NCI-H1436 (cell line): Measurements from ENCODE around the gene PDE1C.

Experiments
- DNase-seq: peaks from one replicate; lab custom pipeline; 2025; lab: John Stamatoyannopoulos, UW

The PDE1C gene

DNA sequence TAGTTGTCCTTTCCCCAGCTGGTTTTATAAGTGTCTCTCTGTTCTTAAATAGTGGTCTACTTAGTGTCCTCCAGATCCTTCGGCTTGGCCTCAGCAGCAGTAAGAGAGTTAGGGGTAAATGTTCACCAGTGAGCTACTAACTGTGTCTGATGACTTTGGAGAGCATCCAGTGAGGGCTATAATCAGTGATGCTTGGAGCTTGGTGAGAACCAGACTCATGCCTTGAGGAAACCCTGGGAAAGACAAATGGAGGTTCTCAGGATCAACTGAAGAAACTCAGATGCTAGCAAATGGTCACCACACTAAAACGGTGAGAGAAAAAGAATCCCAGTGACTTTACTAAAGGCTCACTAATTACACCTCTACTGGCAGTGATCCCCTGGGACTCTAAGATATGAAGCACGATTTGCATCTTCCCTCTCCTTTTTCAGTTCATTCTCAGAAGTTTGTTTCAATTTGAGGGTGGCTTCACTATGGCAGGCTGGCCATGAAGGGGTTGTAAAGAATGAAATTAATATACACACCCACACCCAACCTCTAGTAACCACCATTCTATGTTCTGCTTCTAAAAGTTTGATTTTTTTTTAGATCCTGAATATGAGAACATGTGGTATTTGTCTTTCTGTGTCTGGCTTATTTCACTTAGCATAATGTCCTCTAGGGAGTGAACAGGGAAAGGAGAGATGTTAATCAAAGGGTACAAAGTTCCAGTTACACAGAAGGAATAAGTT is 177.9 kb downstream of the PDE1C start:
- DNase-seq, result no peak

- DNase-seq, result no peak
These were observed 179.4 kb downstream of the PDE1C start for GRCh38 chr7:31890766-31891165.

- DNase-seq, result no peak
These were observed 180.0 kb downstream of the PDE1C start for GRCh38 chr7:31890198-31890597.

GRCh38 chr7:31887006-31887405 is 183.2 kb downstream of the PDE1C start:
- no peak for DNase-seq

- no peak for DNase-seq
These were observed 185.0 kb downstream of the PDE1C start for GRCh38 chr7:31885171-31885570.

DNA sequence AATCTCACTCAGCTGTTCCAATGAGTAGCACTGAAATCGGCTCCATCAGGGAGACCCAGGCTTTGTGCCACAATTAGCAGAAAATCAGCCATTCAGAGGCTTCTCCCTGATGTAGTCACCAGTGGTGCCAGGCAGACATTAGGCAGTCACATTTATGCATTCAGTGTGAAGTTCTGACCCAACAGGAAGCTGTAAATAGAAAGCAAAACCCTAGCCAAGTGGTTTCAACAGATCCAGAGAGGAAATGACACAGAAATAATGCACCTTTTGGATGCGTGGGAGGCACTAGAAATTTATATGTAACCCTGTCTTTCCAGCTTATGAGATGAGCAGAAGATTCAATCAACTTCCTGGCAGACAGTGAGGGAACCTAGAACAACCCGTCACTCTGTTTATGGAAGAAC is 186.4 kb downstream of the PDE1C start:
- no peak for DNase-seq

- no peak for DNase-seq
These were observed 188.0 kb downstream of the PDE1C start for GRCh38 chr7:31882187-31882586.

- DNase-seq, result no peak
These were observed 191.3 kb downstream of the PDE1C start for GRCh38 chr7:31878875-31879274.

DNA sequence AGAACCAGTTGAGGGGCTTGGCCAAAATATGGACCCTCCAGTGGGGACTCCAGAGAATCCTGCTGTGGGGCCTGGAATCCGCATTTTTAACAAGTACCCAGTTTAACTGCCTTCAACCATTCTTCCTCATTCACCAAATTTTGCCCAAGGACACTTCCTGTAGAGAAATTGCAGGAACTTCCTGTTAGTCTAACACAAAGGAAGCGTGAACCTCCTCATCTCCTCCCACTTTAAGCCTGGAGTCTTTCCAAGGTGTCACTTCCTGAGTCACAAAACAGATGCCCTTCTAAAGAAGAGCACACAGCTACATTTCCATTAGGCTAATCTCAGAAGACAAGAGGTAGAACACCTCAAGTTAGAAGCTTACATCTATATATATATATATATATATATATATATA is 194.8 kb downstream of the PDE1C start:
- DNase-seq, result no peak

GRCh38 chr7:31874631-31875386 is 195.4 kb downstream of the PDE1C start:
- DNase-seq, result no peak

- DNase-seq, result no peak
These were observed 196.2 kb downstream of the PDE1C start for GRCh38 chr7:31873816-31874597.

DNA sequence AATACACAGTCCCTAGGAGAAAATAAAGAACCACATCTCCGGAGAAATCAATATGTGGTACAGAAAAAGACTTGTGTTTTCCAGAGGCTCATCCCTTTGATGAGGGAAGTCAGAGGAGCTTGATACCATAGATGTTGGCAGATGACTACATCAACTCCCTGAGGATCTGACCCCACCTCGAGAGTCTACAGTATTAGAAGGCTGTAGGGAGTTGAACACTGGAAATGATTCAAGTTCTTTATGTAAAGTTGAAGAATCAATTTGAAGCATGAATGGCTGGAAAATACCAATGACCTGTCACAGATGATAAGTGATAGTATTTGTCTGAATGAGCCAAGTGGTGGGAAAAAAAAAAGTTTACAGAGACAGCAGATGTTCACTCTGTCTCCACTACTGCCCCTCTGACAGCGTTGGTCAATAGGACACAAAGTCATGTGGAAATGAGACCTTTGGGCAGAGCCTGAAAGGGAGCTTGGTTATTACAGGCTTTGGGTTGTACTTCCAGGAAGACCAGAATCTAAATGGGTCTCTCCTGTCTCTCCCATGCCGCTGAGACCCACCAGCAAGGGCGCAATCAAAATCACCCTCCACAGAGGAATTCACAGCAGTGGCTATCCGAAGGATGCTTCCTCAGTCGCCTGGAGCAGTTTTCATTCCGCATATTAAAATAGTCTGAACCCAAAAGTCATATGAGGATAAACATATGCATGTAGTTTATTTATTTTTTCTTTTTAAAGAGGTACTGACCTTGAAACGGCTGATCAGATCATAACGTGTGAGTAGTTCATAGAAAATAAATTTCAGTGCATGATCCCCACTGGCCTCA is 197.4 kb downstream of the PDE1C start:
- no peak for DNase-seq

GRCh38 chr7:31864646-31865045 is 205.6 kb downstream of the PDE1C start:
- no peak for DNase-seq

DNA sequence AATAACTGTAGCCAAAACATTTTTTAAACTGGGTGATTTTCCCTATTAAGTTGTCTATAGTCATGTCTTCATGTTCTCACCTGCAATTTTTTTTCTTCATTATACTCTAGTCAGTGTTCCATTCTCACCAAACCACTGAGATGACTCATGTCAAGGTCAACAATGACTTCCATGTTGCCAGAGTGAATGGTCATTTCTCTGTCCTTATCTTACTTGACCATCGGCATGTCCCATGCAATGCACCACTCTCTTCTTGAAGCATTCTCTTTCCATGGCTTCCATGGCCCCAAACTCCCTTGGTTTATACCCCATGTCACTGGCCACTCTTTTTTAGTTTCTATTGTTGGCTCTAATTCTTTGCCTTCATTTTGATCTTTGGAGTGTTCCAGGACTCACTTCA is 209.3 kb downstream of the PDE1C start:
- no peak for DNase-seq

- DNase-seq, result no peak
These were observed 212.2 kb downstream of the PDE1C start for GRCh38 chr7:31858055-31858454.

GRCh38 chr7:31857172-31857571 is 213.0 kb downstream of the PDE1C start:
- DNase-seq, result no peak

- DNase-seq, result no peak
These were observed 213.9 kb downstream of the PDE1C start for GRCh38 chr7:31856337-31856736.

DNA sequence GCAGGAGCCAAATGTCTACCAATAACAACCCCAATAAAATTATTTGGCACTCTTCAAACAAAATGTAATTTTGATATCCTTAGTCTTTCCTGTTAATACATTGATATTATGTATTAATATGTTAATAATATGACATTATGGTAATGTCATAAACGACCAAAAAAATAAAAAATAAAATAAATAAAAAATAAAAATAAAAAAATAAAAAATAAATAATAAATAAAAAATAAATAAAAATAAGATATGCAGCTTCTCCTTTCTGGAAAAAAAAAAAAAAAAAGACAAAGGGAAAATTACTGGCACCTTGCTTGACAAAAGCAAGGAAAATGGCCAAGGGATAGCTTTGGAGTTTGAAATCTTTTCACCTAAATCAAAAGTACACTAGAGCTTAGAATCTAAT is 214.7 kb downstream of the PDE1C start:
- no peak for DNase-seq

DNA sequence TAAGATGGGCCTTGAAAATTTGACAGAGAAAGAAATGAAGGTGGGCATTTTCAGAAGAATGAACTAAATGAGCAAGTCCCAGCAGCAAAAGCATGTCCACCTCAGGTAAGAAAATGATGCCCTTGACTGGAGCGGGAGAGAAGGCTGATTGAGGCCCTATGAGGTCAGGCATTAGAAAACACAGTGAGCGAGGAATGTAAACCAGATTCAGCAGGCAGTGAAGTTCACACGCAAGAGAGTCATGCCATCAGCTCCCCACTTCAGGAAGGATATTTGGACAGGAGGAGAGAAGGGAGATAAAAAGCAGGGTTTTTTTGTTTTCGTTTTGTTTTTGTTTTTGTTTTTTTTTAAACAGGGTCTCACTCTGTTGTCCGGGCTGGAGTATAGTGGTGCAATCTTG is 216.8 kb downstream of the PDE1C start:
- DNase-seq, result no peak

DNA sequence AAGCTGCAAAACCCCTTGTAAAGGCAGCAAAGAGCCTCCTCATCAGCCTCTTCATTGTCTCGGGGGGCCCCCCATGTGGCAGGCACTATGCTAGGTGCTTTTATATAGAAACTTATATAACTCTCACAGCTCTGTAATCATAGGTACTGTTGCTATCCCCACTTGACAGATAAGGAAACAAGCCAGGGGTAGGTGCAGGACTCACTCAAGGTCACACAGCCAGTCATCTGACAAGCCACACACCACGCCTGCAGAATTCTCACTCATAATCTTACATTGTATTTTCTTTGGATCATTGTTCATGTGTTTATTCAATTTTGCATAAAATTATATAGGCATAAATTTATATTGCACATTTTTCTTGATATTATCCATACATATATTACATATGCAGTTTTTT is 217.7 kb downstream of the PDE1C start:
- DNase-seq, result no peak

- no peak for DNase-seq
These were observed 219.1 kb downstream of the PDE1C start for GRCh38 chr7:31851119-31851518.

DNA sequence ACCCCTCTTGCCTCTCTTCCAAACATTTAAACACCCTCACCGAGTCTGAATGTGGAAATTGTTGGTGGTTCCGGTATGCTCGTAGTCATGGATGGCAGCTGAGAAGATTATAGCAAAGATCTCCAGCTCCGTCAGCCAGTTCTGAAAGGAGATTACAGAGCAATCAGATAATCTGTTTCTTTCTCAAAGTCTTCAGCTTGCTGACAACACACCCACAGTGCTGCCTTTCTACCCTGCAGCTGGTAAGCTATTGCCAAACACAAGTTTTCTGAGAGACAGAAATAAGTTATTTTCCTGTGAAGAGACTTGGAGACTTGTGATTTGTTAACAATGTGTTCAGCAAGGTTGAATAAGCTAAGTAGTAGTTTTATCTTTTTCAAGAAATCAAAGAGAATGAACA is 219.6 kb downstream of the PDE1C start:
- no peak for DNase-seq
